HG03095 (cell line): ENCODE measurements around the gene SMAD7.

Source experiments
- ATAC-seq: cut with Tn5 transposase; IDR thresholded peaks from one replicate; pipeline ENCODE4 v1.9.1; 2021; ENCODE audit warnings: moderate library complexity; ENCODE audit not compliant: unreplicated experiment

Gene SMAD7

DNA sequence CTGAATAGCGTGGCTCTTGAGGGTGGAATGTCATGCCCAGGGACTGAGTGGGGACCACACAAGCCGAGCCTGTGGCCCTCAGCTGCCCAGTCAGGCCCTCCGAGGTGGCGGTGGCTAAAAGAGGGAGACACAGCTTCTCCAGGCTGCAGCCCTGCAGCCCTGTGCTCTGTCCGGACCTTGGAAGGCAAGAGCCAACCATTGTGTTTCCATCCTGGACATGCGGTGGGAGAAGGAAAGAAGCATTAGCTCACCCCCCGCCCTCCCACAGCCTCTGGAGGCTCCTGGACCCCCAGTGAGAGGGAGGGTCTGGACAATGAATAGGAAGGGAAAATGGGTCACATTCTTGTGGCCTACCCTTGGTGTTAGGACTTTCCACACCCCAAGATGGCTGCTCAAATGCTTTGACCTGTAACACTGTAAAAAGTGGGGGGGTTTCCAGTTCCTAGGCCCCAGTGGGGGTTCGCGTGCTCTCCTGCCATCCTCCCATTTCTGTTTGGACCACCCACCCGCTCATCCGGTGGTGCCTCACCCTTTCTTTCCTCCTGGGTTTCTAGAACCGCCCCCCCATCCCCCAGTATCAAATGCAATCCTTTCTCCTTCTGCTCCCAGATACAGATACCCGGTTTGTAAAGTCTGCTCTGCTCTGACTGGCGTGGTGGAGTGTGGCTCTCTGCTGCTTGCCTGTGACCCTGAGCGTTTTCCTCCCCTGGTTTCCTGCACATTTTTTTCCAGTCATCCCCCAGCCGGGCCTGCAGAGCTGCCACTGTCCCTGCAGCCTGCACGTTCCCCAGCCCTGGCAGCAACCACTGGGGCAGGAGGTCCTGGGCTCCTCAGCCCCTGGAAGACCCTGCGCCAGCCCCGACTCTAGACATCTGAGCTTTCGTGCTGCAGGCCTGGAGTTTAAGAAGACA lies 36.3 kb upstream of the SMAD7 start:
- ATAC-seq: no peak

- ATAC-seq: no peak
Observed at GRCh38 chr18:48985161-48985560, 34.4 kb upstream of the SMAD7 start.

DNA sequence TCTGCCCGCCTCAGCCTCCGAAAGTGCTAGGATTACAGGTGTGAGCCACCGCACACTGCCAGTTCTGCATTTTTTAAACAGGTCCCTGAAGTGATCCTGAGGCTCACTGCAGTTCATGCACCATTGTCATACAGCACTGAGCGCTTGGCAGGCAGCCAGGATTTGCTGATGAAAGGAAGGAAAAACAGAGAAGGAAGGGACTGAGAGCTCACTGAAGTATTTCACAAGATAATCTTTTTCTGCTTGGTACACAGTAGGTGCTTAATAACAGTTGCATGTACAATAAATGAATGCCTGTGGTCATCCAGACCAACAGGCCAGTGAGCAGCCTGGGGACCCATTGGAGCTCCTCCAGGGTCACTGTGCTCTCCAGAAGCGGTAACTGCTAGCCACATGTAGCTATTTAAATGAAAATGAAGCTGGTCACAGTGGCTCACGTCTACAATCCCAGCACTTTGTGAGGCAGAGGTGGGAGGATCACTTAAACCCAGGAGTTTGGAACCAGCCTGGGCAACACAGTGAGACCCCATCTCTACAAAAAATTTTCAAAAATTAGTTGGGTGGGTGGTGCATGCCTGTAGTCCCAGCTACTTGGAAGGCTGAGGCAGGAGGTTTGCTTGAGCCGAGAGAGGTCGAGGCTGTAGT lies 33.1 kb upstream of the SMAD7 start:
- ATAC-seq: no peak

GRCh38 chr18:48982266-48982665 lies 31.5 kb upstream of the SMAD7 start:
- no peak for ATAC-seq

DNA sequence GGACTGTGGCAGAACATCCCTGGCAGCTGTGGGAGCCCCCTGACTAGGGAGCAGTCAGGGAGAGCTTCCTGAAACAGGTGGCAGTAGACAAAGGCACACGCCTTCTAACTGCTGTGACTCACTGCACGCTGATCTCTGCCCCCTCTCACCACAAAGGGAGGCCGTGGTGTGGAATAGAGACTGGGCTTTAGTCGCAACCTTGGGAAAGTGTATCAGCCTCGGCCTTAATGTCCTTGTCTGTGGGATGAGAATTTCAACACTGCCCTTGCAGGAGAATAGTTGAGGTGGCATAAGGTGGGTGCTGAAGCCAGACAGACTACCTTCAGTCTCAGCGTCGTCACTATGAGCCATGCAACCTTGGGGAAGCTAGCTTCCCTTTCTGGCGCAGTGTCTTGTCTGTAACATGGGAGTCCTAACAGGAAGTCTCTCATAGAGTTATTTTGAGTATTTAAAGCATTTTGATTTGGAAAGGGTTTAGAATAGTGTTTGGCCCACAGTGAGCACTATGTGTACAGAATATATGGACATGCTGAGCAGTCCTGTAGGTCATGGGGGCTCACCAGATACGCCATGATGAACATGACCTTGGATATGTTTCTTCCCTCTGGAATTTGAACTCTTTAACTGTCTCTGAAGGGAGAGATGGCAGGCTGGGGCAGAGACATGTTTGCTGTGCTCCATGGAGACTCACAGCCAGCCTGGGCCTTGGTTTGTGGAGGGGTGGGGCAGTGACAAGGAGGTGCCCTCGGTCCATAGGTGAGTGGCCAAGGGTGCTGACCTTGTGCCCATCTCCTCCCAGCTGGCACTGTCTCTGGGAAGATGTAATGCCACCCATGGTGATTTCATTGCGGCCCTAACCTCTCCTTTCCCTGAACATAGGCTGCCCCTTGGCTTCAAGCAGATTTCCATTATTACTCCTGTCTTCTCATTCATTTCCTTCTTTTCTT lies 29.5 kb upstream of the SMAD7 start:
- no peak for ATAC-seq

- ATAC-seq: no peak
Observed at GRCh38 chr18:48977914-48978313, 27.1 kb upstream of the SMAD7 start.

GRCh38 chr18:48975817-48976649 lies 25.3 kb upstream of the SMAD7 start:
- peak; percentile 56 for ATAC-seq

- ATAC-seq: peak; percentile 15
Observed at GRCh38 chr18:48975120-48975816, 24.5 kb upstream of the SMAD7 start.

DNA sequence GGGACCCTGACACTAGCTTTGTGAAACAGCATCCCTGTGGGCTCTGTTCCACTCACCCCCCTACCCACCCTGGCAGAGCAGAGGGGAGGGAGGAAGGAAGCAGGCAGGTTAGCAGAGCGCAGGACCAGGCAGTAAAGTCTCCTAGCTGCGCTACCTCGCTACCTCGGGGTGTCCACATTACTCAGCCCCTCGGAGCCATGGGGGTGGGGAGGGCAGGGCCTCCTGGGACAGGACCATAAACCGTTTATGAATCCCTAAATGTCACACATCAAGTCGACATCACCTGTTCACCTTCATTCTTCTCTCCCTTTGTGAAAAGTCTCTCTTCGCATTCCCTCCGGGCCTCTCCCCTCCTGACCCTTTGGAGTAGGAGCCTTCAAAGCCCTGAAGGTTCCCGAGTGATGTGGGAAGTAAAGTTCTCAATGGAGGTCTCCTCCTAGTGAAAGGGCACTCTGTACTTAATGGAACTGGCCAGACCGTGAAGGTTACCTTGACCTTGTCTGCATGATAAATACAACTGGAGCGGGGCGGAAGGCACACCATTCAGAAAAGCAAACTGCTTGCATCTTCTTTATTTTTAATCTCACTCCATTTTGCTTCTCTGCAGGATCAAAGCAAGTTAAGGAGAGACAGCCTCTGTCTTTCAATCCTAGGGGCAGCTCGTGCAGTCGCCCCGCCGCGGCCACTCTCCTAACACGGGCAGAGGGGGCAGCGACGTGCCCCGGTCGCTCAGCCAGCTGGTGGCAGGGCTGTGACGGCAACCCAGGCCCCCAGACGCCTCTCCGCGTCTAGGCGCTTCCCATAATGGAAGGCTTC lies 23.7 kb upstream of the SMAD7 start:
- ATAC-seq: no peak

GRCh38 chr18:48973731-48974130 lies 23.0 kb upstream of the SMAD7 start:
- ATAC-seq: no peak

GRCh38 chr18:48968412-48969215 lies 17.8 kb upstream of the SMAD7 start:
- ATAC-seq: no peak

DNA sequence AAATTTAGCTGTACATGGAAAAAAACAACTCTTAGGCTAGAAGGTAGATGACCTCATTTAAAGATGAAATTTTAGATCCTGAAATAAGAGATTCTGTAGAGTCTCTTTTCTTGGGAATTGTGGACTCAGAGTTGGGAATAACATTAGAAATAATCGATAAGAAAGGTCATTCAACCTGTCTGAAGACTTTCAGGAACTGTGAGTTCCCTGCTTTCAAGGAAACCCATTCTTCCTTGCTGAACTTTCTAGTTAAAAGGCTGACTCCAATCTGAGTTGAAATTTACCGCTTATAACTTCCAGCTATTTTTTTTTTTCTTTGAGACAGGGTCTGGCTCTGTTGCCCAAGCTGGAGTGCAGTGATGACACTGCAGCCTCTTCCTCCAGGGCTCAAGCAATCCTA lies 16.8 kb upstream of the SMAD7 start:
- ATAC-seq: no peak

DNA sequence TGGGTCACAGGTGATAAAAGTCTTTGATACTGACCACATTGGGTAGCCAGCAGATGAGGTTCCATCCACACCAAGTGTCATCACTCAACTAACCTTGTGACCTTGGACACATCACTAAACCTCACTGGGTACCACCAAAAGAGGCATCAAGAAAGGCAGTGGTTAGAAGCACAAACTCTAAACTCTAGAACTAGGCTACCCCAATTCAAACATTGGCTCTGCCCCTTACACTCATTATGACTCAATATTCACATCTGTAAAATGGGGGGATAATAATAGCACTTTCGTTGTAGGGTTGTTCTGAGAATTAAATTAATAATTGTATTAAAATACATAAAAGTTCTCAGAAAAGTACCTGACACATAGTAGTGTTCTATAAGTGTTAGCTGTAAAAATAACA lies 15.8 kb upstream of the SMAD7 start:
- ATAC-seq: no peak

- ATAC-seq: no peak
Observed at GRCh38 chr18:48963586-48964470, 13.1 kb upstream of the SMAD7 start.

- ATAC-seq: no peak
Observed at GRCh38 chr18:48962994-48963561, 12.3 kb upstream of the SMAD7 start.

DNA sequence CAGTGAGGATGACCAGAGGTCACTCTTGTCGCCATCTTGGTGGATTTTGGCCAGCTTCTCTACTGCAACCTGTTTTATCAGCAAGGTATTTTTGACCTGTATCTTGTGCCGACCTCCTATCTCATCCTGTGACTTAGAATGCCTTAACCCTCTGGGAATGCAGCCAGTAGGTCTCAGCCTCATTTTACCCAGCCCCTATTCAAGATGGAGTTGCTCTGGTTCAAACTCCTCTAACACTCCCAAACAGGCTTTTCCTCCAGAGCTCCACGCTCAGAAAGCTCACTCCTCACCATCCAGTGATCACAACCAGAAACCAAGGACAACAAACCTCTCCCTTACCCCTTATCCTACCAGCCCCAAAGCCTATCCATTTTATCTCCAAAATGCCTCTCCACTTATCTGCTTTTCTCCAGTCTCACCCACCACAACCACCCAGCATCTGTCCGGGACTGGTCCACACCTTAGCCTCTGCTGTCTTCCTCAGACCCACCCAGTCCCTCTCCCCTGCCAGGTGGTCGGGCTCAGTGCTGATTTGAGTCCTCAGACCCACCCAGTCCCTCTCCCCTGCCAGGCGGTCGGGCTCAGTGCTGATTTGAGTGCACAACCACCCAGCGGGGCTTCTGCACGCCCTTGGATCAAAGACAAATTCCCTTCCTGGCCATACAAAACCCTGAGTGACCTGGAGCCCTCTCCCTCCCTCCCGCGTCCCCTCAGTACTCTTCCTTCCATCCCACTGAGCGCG lies 11.7 kb upstream of the SMAD7 start:
- ATAC-seq: no peak
